Bronchial epithelial cell (primary cell): Measurements from ENCODE around the gene TTLL11. TPM values are rescaled to one million over a fixed set of nuclear protein-coding genes. Genes with fewer than 3 reads are reported as not detected.
A peak's percentile ranks its signal among the peaks of the same experiment; 100 is the strongest.

Source experiments
- DNase-seq: peaks from one replicate; pipeline ENCODE4 v3.0.0-alpha.2; 2010; ENCODE audit warnings: low read depth
- FAIRE-seq: peaks from 2 replicates; lab custom pipeline; 2011; peaks lifted over from hg19 to GRCh38; lab: Jason Lieb, UNC
- H3K27me3 ChIP-seq: 2 replicates; pipeline ENCODE4 v1.5.1; 2011; ENCODE audit warnings: low read length; ENCODE audit not compliant: control insufficient read depth, insufficient read depth
- H3K36me3 ChIP-seq: 2 replicates; pipeline ENCODE4 v1.5.1; 2011; ENCODE audit warnings: low read length; ENCODE audit not compliant: control insufficient read depth, insufficient read depth
- H3K4me3 ChIP-seq: 2 replicates; pipeline ENCODE4 v1.5.1; 2011; ENCODE audit warnings: mild to moderate bottlenecking, low read depth, low read length, control low read depth
- CTCF ChIP-seq: IDR thresholded peaks from 2 replicates; pipeline ENCODE4 v1.5.1; 2011; ENCODE audit warnings: mild to moderate bottlenecking, moderate library complexity, low read length, control low read depth, inconsistent platforms; ENCODE audit not compliant: insufficient read depth, severe bottlenecking
- total RNA-seq: library from RNA; depleted of rRNA; stranded (reverse); fragments of >200 nt; gene quantifications from 2 replicates; pipeline ENCODE4 v1.2.1, GENCODE V29; 2014

TTLL11 gene
- total RNA-seq, 1 donor from 2014 or later, result 1.8 TPM

GRCh38 chr9:121990600-121991306 lies 102.4 kb downstream of the TTLL11 start:
- DNase-seq, result no peak
- no peak for FAIRE-seq
- TF ChIP-seq CTCF, result no peak
- no peaks in the 10 kb centered on the region for H3K36me3 ChIP-seq
- H3K27me3 ChIP-seq, result no peaks in the 10 kb centered on the region
- H3K4me3 ChIP-seq, result no peak overlapping the region

GRCh38 chr9:121989010-121989409 lies 104.1 kb downstream of the TTLL11 start:
- no peak for FAIRE-seq
- DNase-seq, result no peak
- Histone ChIP-seq H3K27me3 (no peaks in the 10 kb centered on the region), H3K4me3 (no peak overlapping the region), H3K36me3 (no peaks in the 10 kb centered on the region)
- peak; percentile 19 for TF ChIP-seq CTCF

GRCh38 chr9:121987314-121987713 lies 105.8 kb downstream of the TTLL11 start:
- TF ChIP-seq CTCF, result no peak
- H3K36me3 ChIP-seq, result no peaks in the 10 kb centered on the region
- no peak for FAIRE-seq
- H3K4me3 ChIP-seq, result no peak overlapping the region
- no peak for DNase-seq
- no peaks in the 10 kb centered on the region for H3K27me3 ChIP-seq

- peak; percentile 23 for FAIRE-seq
- no peaks in the 10 kb centered on the region for H3K36me3 ChIP-seq
- TF ChIP-seq CTCF, result no peak
- H3K27me3 ChIP-seq, result no peaks in the 10 kb centered on the region
- no peak overlapping the region for H3K4me3 ChIP-seq
- DNase-seq, result no peak
Measured at GRCh38 chr9:121985792-121986494, 107.2 kb downstream of the TTLL11 start.

GRCh38 chr9:121984726-121985402 lies 108.2 kb downstream of the TTLL11 start:
- DNase-seq, result peak; percentile 74
- peak; percentile 92 for FAIRE-seq
- H3K36me3 ChIP-seq, result no peaks in the 10 kb centered on the region
- TF ChIP-seq CTCF, result no peak
- no peaks in the 10 kb centered on the region for H3K27me3 ChIP-seq
- H3K4me3 ChIP-seq, result no peak overlapping the region
